ENCODE results near the gene SUSD3. TPM values are rescaled to one million over a fixed set of nuclear protein-coding genes. Genes with fewer than 3 reads are reported as not detected.
A peak's percentile ranks its signal among the peaks of the same experiment; 100 is the strongest.

The SUSD3 gene
- total RNA-seq (2021) (11.5 to 13.2 TPM (median 11.9 TPM) in 3 replicates), Bru-seq, nascent RNA (percentile 48 among the genes with signal in this experiment)
- long read RNA-seq, experiment 1, partial matches to known transcripts: 0 of 7 reads
- long read RNA-seq, experiment 1, other reads (novel, unspliced or antisense): 1 of 7 reads
- long read RNA-seq, experiment 2, transcript SUSD3-202 (5 exons, 1,195 nt): major isoform, 8 of 21 reads
- long read RNA-seq, experiment 2, partial matches to known transcripts: 5 of 21 reads
- long read RNA-seq, experiment 2, other reads (novel, unspliced or antisense): 4 of 21 reads
- long read RNA-seq, experiment 3, partial matches to known transcripts: 0 of 2 reads
- long read RNA-seq, experiment 3, other reads (novel, unspliced or antisense): 1 of 2 reads

DNA sequence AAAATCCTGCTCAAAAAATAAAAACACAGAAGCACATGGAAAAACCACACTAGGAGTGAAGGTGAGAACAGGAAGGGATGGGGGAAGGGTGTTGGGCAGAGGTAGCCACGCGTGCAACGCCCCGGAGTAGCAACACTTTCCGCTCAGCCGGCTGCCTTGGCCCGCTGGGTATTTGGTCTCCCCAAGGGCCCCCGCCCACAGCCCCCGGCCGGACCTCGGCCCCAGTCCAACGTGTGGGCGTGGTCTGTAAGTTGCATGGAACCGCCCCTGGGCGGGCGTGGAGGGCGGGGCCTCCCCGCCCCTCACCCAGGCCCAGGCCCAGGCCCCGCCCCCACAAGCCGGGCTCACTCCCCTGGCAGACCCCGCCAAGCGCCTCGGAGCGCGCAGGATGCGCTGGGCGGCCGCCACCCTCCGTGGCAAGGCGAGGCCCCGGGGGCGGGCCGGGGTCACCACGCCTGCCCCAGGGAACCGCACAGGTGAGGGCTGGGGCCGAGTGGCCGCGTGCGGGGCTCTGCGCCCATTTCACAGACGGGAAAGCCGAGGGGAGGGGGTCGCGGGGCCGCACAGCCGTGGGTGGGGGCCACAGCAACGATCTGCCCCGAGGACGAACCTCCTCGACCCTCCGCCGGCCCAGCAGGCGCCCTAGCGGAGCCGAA lies at the start of gene SUSD3:
TSS of gene SUSD3 (plus strand) at position 347 of the 656 bp plus-strand sequence. CDS start at position 389, 42 bp downstream.
- peaks cover 18% of the 10 kb centered on the region for H3K27me3 Mint-ChIP-seq (ENCODE audit: low read depth)
- H3K4me1 Mint-ChIP-seq: peaks cover 56% of the 10 kb centered on the region
- ChIA-PET CTCF (interaction anchor here (1.4 to 2.4 kb wide), 4 partner anchors 21 to 96 kb away, joined by 4 to 9 read pairs (median 6); no protein-coding TSS in a partner anchor), POLR2A (interaction anchor here (1.0 kb wide), 1 partner anchor 51 kb away, joined by 3 read pairs; no protein-coding TSS in a partner anchor)
- no peaks in the 10 kb centered on the region for H3K36me3 Mint-ChIP-seq
- no peaks in the 10 kb centered on the region for H3K9me3 Mint-ChIP-seq
- no peak within 1 kb of the TSS for H3K27ac Mint-ChIP-seq
- peak within 1 kb of the TSS; percentile 68 for H3K4me3 Mint-ChIP-seq
- ATAC-seq: peak; percentile 87
- DNase-seq (ENCODE audit: low spot score): peak; percentile 89
- no peak for TF ChIP-seq HMGA2 (CRISPR knock-in tag; IDR thresholded peaks at IDR 0.05)
- TF ChIP-seq, protein P1, sequence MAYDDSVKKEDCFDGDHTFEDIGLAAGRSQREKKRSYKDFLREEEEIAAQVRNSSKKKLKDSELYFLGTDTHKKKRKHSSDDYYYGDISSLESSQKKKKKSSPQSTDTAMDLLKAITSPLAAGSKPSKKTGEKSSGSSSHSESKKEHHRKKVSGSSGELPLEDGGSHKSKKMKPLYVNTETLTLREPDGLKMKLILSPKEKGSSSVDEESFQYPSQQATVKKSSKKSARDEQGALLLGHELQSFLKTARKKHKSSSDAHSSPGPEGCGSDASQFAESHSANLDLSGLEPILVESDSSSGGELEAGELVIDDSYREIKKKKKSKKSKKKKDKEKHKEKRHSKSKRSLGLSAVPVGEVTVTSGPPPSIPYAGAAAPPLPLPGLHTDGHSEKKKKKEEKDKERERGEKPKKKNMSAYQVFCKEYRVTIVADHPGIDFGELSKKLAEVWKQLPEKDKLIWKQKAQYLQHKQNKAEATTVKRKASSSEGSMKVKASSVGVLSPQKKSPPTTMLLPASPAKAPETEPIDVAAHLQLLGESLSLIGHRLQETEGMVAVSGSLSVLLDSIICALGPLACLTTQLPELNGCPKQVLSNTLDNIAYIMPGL (CRISPR knock-in tag; IDR thresholded peaks at IDR 0.05): peak; percentile 48; the same call in 1 of the 2 replicates
- TF ChIP-seq SP1 (CRISPR knock-in tag; conservative IDR thresholded peaks at IDR 0.05): peak; percentile 71
- TF ChIP-seq TP53 (CRISPR knock-in tag; IDR thresholded peaks at IDR 0.05): no peak
- no peak for TF ChIP-seq JAZF1 (CRISPR knock-in tag; IDR thresholded peaks at IDR 0.05)

DNA sequence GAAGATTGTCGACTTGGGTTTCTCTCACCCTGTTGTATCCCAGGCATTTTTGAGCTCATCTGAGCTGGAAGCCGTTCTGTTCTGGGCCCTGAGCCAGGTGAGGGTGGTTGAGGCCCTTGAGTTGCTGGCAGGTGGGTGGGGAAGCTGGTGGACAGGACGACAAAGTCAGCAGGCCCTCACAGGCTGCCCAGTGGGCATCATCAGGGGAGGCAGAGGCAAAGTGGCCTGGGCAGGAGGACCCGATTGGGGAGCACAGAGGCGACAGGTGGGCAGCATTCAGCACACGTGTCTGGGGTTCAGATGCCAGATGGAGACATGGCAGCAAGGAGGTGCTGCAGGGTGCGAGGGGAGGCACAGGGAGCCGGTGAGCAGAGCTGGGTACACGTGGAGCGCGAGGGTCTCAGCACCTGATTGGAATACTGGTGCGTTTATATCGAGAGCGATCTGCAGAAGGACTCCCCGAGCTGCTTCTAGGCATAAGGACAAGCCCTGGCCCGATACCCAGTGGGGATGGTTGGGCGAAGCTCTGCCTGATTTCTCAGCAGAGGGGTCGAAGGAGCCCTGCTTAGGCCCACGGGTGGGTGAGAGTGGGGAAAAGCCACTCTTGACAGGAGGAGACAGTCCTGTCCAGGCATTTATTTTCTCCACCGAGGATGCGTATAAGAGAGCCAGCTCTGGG lies 49.0 kb upstream of the SUSD3 start:
- DNase-seq (ENCODE audit: low spot score): no peak
- POLR2A ChIA-PET: no interaction called here
- Mint-ChIP-seq H3K4me3 (no peak overlapping the region), H3K9me3 (no peaks in the 10 kb centered on the region), H3K4me1 (peaks cover 33% of the 10 kb centered on the region), H3K27ac (peak overlapping the region; percentile 11; the same call in 1 of the 2 replicates), H3K36me3 (no peaks in the 10 kb centered on the region), H3K27me3 (ENCODE audit: low read depth) (no peaks in the 10 kb centered on the region)
- ATAC-seq: no peak
- no peak for TF ChIP-seq NR3C1 (CRISPR knock-in tag; conservative IDR thresholded peaks at IDR 0.05; ENCODE audit: low read depth)
- TF ChIP-seq, protein P2, sequence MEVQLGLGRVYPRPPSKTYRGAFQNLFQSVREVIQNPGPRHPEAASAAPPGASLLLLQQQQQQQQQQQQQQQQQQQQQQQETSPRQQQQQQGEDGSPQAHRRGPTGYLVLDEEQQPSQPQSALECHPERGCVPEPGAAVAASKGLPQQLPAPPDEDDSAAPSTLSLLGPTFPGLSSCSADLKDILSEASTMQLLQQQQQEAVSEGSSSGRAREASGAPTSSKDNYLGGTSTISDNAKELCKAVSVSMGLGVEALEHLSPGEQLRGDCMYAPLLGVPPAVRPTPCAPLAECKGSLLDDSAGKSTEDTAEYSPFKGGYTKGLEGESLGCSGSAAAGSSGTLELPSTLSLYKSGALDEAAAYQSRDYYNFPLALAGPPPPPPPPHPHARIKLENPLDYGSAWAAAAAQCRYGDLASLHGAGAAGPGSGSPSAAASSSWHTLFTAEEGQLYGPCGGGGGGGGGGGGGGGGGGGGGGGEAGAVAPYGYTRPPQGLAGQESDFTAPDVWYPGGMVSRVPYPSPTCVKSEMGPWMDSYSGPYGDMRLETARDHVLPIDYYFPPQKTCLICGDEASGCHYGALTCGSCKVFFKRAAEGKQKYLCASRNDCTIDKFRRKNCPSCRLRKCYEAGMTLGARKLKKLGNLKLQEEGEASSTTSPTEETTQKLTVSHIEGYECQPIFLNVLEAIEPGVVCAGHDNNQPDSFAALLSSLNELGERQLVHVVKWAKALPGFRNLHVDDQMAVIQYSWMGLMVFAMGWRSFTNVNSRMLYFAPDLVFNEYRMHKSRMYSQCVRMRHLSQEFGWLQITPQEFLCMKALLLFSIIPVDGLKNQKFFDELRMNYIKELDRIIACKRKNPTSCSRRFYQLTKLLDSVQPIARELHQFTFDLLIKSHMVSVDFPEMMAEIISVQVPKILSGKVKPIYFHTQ (CRISPR knock-in tag; IDR thresholded peaks at IDR 0.05): no peak
- CTCF ChIA-PET: interaction anchor here (1.0 to 1.1 kb wide), 3 partner anchors 51 to 145 kb away, joined by 3 to 4 read pairs (median 3); no protein-coding TSS in a partner anchor

DNA sequence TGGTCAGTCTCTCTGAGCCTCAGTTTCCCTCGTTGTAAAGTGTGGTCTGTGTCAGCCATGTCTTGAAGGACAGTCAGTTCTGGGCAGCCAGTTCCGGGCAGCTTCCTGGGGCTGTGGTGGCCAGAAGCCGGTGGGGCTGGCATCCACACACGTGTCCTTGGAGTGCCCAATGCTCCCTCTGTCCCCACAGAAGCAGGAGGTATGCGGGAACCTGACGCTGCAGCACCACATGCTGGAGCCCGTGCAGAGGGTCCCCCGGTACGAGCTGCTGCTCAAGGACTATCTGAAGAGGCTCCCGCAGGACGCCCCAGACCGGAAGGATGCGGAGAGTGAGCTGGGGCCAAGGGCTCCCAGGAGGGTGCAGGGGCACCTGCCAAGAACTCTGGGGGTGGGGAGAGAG lies 48.4 kb upstream of the SUSD3 start:
- ChIA-PET CTCF (interaction anchor here (1.0 to 1.1 kb wide), 3 partner anchors 52 to 144 kb away, joined by 3 to 4 read pairs (median 3); no protein-coding TSS in a partner anchor), POLR2A (no interaction called here)
- Mint-ChIP-seq H3K9me3 (no peaks in the 10 kb centered on the region), H3K4me3 (no peak overlapping the region), H3K4me1 (peaks cover 35% of the 10 kb centered on the region), H3K36me3 (no peaks in the 10 kb centered on the region), H3K27me3 (ENCODE audit: low read depth) (no peaks in the 10 kb centered on the region), H3K27ac (no peak overlapping the region)
- DNase-seq (ENCODE audit: low spot score) (no peak), ATAC-seq (no peak)
- TF ChIP-seq, protein P3, sequence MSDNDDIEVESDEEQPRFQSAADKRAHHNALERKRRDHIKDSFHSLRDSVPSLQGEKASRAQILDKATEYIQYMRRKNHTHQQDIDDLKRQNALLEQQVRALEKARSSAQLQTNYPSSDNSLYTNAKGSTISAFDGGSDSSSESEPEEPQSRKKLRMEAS (CRISPR knock-in tag; IDR thresholded peaks at IDR 0.05): no peak
- TF ChIP-seq, protein P1 (CRISPR knock-in tag; IDR thresholded peaks at IDR 0.05): no peak
- TF ChIP-seq FOXJ3 (CRISPR knock-in tag; IDR thresholded peaks at IDR 0.05; ENCODE audit: borderline replicate concordance): no peak
